22Rv1 (cell line): ENCODE measurements around the gene POLR2J.

Experiments used
- ZFX ChIP-seq: fragments of 450-650 bp; IDR thresholded peaks from 2 replicates; pipeline ENCODE4 v1.6.1; 2017; ENCODE audit warnings: antibody characterized with exemption, borderline replicate concordance
- TF ChIP-seq, protein P1 (sequence below): fragments of 450-650 bp; IDR thresholded peaks from 2 replicates; pipeline ENCODE4 v1.5.1; 2017; ENCODE audit warnings: mild to moderate bottlenecking

DNA sequence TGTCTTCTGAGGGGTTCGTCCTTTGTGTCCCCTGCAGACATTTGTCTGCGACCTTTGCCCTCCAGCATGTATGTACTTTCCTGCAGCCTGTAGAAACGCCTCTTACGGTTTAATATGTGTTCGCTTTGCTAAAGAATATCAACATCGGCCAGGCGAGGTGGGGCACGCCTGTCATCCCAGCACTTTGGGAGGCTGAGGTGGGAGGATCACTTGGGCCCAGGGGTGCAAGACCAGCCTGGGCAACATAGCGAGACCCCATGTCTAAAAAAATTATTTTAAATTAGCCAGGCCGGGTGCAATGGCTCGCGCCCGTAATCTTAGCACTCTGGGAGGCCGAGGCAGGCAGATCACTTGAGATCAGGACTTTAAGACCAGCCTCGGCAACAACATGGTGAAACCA, 29.6 kb downstream of the POLR2J start:
- TF ChIP-seq, protein P1, sequence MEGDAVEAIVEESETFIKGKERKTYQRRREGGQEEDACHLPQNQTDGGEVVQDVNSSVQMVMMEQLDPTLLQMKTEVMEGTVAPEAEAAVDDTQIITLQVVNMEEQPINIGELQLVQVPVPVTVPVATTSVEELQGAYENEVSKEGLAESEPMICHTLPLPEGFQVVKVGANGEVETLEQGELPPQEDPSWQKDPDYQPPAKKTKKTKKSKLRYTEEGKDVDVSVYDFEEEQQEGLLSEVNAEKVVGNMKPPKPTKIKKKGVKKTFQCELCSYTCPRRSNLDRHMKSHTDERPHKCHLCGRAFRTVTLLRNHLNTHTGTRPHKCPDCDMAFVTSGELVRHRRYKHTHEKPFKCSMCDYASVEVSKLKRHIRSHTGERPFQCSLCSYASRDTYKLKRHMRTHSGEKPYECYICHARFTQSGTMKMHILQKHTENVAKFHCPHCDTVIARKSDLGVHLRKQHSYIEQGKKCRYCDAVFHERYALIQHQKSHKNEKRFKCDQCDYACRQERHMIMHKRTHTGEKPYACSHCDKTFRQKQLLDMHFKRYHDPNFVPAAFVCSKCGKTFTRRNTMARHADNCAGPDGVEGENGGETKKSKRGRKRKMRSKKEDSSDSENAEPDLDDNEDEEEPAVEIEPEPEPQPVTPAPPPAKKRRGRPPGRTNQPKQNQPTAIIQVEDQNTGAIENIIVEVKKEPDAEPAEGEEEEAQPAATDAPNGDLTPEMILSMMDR: no peak
- TF ChIP-seq ZFX: no peak
